ENCODE data around the gene UBE2D4.
"Not testable (repeated sequence)": the region's sequence is repeated elsewhere in the genome, so short reads cannot be mapped to it uniquely, and the experiment has no call there.

Gene UBE2D4

DNA sequence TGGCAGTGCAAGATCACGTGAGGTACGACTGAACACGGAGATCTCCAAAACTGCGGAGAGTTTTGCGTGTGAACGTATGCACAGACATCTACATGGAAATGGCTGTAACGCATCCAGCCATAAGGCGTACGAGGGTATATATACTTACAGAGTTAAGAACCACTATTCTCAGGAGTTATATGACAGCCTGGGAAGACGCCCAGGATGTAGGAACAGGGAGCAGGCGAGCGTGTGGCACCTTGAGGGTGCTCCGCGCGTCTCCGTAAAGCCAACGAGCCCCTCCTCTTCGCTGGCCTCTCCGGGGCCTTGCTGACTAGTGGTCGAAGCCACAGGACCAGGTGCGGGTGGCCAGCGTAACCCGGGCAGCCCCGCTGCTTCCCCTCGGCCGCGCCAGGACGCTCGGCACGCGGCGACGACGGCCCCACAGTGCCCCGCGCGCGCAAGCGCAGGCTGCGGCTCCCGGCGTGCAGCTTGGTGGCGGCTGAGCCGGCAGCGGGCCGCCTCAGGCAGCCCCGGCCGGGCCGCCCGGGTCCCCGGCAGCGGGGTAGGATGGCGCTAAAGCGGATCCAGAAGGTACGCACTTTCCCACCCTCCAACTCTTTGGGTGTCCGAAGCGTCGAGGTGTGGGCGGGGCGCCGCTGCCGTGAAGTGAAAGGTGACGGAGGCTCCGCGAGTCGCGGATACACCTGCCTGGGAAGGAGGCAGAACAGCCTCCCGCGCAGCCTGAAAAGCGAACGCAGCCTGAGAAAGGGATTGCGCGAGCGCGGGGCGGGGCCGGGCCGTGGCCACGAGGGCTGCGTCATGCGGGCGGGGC, at the start of gene UBE2D4:
TSS of gene UBE2D4 (plus strand) at position 453 of the 814 bp plus-strand sequence. CDS start at position 550, 97 bp downstream.
- peak; percentile 91 for DNase-seq

DNA sequence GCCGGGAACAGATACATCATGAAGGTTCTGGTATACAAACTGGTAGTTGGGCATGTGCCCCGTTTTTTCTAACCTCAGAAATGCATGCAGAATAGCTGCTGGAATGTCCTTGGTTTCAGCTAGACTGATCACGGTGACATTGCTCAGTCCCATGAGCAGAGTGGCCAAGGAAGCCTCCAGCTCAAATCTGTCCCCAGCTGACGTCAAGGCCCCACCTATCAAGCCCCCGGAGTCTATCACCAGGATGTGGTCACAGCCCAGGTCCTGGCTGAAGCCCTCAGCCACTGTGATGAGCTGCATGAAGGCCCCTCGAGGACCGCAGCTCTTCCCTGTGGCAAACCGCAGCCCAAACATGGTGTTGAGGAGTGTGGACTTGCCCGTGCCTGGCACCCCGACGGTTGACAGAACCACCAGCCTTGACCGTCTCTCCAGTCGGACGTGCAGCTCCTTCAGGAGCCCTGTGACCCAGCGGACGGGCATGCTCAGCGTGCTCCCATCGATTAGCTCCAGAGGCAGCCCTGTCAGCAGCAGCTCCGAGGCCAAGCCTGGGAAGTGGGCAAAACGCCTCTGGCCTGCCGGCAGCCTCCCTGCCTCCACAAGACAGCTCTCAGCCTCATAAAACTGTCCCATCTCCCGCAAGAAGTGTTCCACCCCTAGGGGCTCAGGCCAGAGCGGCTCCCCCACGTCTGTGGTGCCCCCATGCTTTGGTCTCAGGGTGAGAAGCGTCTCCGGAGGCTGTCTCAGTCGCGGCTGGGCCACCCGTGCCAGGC, 49.1 kb upstream of the UBE2D4 start:
- DNase-seq: no peak

DNA sequence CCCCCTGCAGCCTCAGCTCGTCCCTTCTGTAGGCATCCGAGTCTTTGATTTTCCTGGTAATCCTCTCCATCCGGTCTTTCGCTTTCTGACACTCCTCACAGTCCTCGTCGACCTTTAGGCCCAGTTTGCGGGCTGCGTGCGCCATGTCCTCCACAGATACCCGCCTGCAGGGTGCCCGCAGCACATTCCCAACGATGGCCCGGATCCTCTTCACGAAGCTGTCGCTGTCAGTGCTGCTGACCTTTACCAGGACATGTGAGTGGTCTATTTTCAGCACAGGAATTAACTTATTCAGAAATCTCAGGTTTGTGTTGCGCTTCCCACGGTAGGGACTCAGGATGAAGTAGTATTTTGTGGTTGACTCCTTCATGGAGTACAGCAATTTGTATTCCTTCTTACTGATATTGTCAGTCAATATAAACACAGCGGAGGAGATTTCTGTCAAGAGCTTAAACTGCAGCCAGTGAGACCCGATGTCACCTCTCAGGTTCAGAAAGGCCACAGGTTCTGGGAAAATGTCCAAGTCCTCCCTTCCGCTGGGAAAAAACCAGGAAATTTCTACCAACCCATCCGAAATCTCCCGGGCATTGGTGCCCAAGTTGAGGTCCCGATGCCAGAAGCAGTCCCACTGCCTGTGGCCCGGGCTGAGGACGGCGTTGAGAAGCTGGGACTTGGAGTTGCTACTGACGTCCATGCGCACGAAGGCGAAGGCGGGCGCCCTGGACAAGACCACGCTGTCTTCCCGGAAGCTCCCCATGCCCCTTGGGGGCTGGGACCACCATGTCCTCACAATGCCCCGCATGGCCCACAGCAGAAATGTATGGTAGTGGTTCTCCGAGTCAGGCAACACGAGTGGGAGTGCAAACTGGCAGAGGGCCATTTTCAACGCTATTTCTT, 48.0 kb upstream of the UBE2D4 start:
- DNase-seq: no peak

DNA sequence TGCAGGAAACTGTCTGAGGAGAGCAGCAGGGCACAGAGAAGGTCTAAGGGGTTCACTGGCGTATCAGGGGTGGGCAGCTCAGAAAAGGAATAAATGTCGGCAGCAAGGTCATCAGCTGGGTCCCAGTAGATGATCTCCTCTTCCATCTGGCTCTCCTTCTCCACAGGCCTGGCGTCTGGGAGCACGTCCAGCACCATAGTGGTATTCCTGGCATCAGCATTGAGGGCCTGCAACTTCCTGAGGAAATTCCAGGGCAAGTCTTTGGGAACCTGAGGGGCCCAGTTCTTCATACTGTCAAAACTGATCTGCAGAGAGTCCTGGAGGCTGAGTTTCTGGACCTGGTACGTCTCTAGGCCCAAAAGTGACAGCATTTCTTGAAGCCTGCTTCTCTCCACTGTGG, 47.4 kb upstream of the UBE2D4 start:
- no peak for DNase-seq

DNA sequence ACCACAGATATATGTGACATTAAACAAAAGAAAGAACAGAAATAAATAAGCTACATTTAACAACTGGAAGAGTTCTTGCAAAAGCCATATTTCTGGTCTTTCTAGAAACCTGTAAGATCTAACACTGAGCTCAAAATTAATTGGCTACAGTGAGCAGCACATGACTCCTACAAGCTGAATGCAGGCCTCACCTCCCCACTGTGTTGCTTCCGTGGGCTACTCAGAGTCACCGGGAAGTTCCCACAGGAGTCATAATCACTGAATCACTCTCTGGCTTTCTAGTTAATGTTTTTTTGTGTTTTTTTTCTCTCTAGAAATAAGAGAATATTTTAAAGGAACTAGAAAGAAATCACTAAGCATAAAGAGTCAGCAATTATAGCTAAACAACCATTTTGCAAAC, 46.8 kb upstream of the UBE2D4 start:
- no peak for DNase-seq

DNA sequence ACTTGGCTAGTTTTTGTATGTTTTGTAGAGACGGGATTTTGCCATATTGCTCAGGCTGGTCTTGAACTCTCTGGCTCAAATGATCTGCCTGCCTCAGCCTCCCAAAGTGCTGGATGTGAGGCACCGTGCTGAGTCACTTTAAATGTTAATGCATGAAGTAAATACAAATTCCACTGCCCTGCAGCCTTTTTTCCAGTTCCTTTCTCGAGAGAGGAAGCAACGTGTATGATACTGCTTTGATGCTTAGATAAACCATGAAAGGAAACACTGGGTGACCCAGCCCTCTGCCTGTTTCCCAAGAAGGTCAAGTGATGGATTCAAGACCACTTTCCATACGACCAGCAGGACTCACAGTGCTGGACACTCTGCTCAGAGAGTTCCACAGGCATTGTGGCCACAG, 45.6 kb upstream of the UBE2D4 start:
- DNase-seq: no peak

DNA sequence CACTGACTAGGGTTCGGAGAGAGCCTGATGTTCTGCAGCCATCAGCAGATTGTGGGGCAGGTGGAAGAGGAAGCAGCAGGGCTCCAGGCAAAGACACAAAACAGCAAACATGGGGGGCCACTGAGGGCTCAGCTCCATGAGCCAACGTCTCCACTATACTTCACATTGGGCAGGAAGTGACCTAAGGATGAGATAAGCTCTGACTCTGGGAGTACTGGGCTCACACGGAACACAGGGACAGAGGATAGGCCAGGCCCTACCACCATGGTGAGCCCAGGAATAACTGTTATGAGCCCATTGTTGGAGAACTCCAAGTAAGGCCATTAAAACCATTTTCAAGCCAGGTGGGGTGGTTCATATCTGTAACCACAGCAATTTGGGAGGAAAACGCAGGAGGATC, 42.0 kb upstream of the UBE2D4 start:
- DNase-seq: no peak

DNA sequence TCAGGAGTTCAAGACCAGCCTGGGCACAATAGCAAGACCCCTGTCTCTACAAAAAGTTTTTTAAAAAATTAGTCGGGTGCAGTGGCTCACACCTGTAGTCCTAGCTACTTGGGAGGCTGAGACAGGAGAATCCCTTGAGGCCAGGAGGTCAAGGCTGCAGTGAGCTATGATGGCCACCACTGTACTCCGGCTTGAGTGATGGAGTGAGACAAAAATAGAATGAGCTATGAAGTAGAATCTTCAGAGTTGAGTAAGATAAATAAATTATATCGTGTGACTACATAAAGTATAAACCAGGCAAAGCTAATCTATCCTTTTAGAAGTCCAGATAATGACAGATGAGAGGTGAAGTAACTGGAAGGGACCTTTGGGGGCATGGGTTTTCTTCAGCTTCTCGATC, 41.6 kb upstream of the UBE2D4 start:
- no peak for DNase-seq

DNA sequence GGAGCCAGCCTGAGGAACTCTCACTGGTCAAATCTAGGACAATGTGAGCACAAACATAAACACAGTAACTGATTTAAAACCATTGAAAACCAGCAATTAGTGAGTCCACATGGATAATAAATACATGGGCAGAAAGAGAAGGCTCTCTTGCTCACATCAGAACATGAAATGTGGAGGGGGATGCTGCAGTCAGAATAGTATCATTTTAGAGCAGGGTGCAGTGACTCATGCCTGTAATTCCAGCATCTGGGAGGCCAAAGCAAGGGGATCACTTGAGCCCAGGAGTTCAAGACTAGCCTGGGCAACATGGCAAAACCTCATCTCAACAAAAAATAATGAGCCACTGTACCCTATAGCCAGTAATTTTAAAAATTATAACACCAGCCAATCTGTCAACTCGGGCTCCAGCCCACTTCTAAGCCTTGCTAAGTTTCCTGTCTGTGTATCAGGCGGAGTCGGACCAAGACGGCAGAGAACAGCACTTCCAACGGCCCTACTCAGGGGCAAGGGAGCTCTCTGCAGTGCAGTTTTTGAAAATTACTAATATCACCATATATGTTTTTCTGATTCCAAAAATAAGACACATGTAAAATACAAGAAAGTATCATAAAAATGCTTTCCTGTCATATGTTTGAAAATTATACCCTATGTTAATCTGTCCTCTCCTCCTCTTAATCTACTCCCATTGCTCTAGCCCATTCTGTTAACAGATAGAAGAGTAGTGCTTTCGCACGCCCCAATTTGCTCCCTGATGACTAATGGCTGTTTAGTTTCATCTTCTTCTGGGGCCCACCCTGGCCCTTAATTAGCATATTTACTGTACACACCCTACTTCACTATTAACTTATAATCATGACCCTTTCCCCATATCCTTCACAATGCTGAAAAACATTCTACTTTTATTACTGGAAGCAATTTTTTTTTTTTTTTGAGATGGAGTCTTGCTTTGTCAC, 37.0 kb upstream of the UBE2D4 start:
- DNase-seq: peak; percentile 48

DNA sequence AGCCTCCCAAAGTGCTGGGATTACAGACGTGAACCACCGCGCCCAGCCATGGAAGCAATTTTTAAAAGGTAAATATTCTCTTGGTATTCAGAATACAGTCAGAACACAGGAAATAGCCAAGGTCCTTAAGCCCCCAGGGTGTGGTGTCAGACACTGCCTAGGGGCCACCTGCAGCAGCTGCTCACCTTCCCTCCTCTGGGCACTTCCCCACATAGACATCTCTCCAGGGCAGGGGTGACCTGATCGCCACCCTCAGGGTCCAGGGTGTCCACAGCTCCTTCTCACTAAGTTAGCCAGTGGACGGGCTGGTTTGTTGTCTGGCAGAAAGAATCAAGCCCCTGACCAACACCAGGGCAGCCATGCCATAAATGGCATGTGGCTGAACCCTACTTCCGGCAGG, 35.8 kb upstream of the UBE2D4 start:
- DNase-seq: no peak

DNA sequence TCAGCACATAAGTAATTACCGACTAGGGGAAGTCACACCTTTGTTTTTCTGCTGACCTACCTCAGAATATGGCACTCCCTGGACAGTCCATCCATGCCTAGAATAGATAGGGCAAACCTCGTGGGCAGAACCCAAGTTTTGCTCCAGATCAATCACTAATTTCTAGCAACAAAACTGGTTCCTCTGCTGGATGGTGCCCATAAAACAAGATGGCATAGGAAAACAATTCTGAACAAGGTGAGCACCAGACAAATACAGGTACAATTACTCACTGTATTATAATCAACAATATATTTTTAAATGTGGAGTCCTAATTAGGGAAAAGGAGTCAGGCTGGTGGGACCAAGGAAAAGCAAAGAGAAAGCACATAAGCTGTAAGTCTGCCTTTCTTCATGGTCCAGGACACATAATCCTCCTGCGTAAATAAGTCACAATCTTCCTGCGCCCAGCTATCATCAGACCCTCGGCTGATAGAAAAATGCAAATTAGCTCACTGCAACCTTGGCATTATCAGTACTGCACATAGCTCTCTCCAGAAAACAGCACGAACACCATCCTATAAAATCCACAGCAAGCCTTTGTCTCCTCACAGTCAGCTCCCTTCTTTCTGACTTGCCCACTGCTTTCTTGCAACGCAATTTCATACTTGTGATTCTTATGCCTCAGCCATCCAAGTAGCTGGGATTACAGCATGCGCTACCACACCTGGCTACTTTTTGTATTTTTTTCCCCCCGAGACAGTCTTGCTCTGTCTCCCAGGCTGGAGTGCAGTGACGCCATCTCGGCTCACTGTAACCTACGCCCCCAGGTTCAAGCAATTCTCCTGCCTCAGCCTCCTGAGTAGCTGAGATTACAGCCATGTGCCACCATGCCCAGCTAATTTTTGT, 34.9 kb upstream of the UBE2D4 start:
- DNase-seq: no peak

DNA sequence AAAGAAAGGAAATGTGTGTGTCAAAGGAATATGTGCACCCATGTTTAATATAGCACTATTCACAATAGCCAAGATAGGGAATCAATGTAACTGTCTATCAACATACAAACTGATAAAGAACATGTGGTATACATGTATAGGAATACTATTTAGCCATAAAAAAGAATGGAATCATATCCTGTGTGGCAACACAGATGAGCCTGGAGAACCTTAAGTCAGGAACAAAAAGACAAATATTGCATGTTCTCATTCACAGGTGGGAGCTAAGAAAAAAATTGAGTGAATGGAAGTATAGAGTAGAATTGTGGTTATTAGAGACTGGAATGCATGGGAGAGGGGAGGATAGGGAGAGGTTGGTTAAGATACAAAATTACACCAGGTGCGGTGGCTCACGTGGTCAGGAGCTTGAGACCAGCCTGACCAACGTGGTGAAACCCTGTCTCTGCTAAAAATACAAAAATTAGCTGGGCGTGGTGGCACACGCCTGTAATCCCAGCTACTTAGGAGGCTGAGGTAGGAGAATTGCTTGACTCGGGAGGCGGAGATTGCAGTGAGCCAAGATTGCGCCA, 30.3 kb upstream of the UBE2D4 start:
- DNase-seq: no peak

DNA sequence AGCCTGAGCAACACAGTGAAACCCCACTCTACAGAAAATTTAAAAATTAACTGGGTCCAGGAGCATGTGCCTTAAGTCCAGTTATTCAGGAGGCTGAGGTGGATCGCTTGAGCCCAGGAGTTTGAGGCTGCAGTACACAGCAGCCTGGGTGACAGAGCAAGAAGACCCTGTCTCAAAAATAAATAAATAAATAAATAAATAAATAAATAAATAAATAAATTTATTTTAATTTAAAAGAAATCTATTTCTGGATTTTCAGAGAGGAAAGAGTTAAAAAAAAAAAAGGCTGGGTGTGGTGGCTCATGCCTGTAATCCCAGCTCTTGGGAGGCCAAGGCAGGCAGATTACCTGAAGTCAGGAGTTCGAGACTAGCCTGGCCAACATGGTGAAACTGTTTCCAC, 27.7 kb upstream of the UBE2D4 start:
- not testable (repeated sequence) for DNase-seq

DNA sequence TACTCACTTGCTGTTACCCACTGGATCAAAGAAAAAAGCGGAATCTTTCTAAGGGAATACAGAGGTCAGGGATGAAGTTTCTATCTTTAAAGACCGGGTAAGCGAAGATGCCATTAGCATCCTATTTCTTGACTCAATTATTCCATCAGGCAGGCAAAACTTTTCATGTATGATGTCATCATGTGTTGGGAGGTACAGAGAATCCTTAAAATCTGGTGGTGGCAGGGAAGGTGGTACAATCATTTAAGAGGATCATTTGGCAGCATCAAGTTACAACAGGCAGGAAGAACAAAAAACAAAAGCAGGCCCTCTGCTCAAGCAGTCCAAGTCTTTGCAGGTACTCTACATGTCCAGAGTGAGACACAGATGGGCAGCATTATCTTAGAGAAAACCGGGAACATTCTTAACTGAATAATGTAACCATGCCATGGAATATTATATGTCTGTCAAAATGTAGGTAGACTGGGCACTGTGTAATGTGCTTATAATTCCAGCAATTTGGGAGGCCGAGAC, 23.6 kb upstream of the UBE2D4 start:
- no peak for DNase-seq

DNA sequence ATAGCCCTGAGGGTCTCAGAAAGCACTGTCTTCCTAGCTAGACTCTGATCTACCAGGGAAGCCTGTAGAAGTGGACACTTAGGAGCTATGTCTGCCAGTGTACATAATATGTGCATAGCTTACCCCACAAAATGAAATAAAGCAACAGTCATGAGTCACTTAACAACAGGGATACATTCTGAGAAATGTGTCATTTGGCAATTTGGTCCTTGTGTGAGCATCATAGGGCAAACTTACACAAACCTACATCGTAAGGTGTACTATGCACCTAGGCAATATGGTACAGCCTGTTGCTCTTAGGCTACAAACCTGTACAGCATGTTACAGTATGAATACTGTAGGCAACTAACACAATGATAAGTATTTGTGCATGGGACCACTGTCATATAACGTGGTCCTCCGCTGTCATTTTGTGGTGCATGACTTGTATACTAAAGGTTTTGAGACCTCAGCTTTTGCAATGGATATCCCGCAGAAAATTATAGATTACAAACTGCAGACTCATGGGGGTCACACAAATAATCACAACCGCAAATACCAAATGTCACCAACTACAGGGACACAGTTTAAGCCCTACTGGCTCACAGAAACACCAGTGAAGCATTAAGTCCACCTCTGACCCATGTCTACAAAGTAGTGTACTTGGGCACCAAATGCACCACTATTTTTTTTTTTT, 21.6 kb upstream of the UBE2D4 start:
- peak; percentile 12 for DNase-seq

DNA sequence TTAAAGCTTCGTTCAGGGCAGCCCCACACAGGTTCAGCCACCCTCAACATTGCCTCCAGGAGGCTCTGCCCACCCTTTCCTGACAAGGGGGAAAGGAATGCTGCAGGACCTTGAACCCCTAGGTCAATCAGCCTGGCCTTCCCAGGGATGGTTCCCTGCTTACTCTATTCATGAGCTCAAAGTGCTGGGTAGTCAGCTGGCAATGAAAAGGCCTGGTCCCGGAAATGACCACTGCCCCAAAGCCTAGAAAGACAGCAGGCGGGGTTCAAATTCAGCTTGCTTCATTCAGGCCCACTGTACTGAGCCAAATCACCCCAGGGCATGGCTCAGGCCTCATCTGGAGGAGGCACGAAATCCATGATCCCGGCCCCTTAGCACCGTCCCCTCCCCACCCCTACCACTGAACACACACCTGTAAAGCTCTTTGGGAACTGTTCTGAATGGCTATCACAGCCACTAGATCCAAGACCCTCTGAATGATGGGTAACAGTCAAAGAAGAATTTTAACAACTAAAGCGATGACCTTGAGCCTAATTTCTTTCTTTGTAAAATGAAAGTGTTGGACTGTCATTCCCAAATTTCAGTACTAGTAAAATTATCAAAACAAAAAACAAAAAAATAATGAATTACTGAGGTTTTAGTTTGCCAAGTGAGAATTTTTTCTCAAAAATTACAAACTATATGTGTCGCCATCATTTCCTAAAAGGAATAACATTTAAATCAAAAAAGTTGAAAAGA, 20.9 kb upstream of the UBE2D4 start:
- no peak for DNase-seq

DNA sequence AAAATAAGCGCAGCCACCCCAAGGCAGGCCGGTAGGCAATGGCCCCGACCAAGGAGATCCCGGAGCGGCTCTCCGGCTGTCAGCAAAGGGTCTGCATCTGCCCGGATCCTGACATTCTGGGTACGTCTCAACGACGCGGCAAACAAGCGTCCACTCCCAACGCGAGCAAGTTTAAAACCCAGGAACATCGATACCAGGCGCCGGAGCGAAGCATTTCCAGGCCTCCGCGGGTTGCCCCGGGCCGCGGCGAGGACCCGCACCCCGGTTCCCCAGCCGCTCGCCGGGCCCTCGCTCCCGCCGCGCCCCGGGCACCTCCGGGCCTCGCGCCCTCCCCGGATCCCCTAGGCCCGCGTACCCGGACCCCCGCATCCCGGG, 20.3 kb upstream of the UBE2D4 start:
- DNase-seq: peak; percentile 64

DNA sequence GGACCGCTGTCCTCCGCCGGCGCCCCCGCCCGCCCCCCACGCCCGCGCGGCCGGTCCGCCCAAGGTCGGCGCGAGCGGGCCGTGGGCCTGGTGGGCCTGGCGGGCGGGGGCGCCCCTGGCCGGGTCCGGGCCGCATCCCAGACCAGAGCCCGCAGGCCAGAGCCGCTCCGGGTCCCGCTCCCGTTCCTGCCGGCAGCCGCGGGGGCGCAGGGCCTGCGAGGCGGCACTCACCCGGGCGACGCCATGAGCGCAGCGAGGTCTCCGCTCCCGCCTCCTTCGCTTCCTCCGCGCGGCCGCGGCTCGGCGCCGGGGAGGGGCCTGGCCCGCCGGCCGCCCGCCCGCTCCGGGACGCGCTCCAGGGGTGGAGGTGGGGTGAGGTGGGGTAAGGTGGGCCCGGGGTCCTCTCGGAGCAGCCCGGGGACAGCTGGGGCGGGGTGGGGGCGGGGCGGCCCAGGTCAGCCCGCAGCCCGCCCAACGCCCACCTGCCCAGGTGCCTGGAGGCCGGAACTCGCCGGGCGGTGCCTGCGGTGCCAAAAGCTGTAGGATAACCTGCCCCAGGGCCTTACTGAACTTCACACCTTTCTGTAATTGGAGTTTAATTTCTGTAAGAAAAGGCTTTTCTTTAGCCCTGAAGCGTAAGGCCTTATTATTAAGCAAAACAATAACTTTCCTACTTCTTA, 19.8 kb upstream of the UBE2D4 start, which contains the start of gene URGCP:
TSS of gene URGCP (minus strand) at position 266 of the 680 bp plus-strand sequence. CDS start at position 245, 21 bp downstream.
- DNase-seq: peak; percentile 74

Data from hematopoietic multipotent progenitor cell treated with erythropoietin and hydrocortisone succinate and interleukin-3 and kit ligand, for 4 days (in vitro differentiated cells).